Mucosa of gallbladder (tissue), 1 donor: ENCODE results near the gene SCEL. TPM values are rescaled to one million over a fixed set of nuclear protein-coding genes. Genes with fewer than 3 reads are reported as not detected.
"Not testable (repeated sequence)": the region's sequence is repeated elsewhere in the genome, so short reads cannot be mapped to it uniquely, and the experiment has no call there.

Experiments
- DNase-seq: peaks from one replicate; pipeline ENCODE4 v3.0.0-alpha.2; 2020; ENCODE audit warnings: low spot score
- total RNA-seq: library from RNA; stranded (reverse); gene quantifications from one replicate; pipeline ENCODE4 v1.2.1, GENCODE V29; 2021
- donor health status: DM: no; HTN: no; CAD: no.

The SCEL gene
- total RNA-seq, 1 donor from 2014 or later, result 0.12 TPM

DNA sequence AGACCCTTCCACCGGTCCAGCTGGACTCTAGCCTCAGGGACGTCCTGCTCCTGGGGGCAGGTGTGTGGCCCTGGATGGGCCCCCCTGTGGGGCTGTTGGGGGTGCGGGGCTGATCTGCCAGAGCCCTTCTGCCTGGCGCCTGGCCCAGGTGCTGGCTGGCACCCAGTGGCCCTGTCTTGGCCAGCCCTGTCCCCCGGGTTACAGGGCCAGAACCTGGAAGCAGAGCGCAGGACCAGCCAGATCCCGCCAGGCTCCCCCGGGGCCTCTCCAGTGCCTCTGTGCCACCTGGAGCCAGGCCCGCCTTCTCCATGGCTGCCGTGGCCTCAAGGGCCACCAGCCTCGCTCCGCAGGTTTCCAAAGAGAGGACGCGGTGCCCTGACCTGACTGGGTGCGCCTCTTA, 127.3 kb downstream of the SCEL start:
- DNase-seq, result not testable (repeated sequence)

DNA sequence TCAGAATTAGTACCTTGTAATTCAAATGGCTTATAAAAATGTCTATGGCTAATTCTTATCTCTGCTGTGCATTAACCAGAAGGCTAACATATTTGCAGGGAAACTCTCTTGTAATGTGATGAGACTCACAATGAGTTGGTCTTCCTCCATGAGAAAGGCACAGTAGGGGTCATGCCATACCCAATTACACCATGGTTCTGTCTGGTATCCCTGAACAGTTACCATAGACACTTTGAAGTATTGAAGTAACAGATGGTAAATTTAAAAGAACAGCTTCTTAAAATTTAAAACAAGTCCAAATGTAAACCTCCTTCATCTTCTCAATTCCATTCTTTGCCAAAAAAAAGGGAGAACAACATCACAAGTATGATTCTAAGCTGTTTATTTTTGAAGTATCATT, 139.3 kb downstream of the SCEL start:
- DNase-seq, result no peak

DNA sequence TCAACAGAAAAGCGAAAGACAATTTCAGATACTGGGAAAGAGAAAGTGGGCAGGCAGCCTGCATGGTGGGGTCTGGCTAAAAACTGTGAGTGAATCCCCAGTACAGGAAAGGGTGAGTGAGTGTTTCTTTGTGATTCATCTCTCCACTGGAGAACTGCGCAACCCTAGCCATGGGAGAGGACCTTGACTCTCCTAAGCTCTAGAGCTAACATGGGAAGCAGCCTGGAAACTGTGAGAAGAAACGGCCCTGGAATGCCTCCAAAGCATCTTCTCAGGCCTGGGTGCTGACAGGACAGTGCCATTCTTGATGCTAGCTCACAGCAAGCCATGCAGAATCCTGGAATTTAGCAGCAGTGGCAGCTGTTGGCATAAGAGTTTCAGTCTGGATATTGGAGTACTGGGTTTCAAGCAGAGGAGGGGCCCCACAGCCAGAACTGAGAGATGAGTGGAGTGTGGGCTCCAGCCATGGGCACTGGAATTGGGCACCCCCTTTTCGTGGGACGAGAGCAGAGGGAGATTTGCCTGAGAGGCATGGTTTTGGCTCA, 143.3 kb downstream of the SCEL start:
- DNase-seq, result no peak

DNA sequence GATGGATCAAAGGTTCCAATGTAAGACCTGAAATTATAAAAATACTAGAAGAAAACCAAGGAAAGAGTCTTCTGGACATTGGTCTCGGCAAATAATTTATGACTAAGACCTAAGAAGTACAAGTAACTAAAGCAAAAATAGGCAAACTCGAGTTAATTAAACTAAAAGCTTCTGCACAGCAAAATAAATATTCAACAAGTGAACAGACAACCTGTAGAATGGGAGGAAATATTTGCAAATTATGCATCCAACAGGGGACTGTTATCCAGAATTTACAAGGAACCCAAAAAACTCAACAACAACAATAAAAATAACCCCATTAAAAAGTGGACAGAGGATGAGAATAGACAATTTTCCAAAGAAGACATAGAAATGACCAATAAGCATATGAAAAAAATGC, 152.3 kb downstream of the SCEL start:
- no peak for DNase-seq

DNA sequence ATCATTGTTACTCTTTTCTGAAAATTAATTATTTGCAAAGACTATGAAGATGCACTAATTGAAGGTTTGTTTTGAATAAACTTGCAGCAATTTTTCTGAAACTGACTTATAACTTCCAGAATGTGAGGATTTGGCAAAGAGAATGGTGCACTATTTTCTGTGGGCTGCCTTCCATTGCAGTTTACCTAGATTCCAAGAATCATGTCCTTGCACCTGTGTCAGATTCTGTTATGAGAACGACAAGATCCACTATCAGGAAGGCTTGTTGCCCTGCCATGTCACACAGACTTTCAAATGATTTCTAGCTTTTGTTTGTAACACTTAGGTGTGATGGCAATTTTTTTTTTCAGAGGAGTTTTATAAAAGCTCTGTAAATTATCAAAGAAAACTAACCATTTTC, 156.4 kb downstream of the SCEL start:
- DNase-seq, result no peak

DNA sequence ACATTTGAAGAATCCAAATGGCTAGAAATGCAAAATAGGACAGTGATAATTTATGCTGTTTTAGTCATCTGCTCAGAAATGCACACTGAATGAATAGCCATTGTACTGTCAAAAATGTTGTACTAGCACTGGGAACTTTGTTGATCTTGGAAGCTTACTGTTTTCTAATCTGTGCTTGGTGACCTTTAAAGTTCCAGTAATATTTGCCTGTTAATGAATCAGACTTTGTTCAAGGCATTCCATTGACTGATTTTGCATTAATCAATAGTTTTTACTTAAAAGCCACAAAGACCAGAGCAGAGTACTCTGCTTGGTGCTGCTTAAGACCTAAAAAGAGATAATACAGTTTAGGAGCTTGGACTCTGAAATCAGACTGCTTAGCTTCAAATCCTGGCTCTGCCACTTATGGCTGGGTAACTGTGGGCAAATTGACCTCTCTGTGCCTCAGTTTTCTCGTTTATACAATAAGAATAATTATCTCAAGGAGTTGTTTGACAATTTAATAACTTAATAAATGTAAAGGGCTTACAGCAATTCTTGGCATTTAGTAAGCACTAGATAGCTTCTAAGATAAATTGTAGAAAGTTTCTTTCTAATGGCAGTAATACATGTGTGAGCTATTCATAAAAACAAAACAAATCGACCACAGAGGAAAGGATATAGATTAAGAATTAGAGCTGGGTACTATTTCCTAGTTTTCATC, 157.4 kb downstream of the SCEL start:
- no peak for DNase-seq

DNA sequence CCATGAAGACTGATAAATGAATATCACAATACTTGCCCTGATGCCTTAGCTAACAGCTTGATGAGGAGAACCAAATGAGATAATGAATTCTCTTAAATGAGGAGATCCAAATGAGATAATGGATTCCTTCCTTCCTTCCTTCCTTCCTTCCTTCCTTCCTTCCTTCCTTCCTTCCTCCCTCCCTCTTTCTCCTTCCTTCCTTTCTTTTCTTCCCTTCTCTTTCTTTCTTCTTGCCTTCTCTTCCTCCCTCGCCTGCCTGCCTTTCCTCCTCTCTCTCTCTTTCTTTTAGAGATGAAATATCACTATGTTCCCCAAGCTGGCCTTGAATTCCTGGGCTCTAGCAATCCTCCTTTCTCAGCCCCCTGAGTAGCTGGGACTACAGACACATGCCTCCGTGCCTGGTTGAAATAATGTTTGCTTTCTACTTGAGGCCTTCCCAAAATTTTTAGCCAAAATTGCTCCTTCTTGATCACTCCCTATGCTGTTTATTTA, 158.0 kb downstream of the SCEL start:
- DNase-seq, result no peak

Other genes starting within 250 kb of the SCEL start
- 71.8 TPM for gene MYCBP2, start 208.6 kb upstream of the SCEL start, total RNA-seq
- gene SLAIN1, start 162.0 kb downstream of the SCEL start, total RNA-seq, result 9.7 TPM